Activated T-cell treated with anti-CD3 and anti-CD28 coated beads, Interleukin-2, amount 50 U/mL, for 24 hours (primary cell): ENCODE results near the gene CARMIL1.

Experiments
- DNase-seq: peaks from one replicate; pipeline ENCODE4 v3.0.0-alpha.2; 2020
- H3K27ac Mint-ChIP-seq: 2 replicates; pipeline ENCODE4 v1.8.0; 2020; ENCODE audit warnings: mild to moderate bottlenecking, mixed read lengths
- H3K27me3 Mint-ChIP-seq: 2 replicates; pipeline ENCODE4 v1.8.0; 2020; ENCODE audit warnings: mixed read lengths
- H3K36me3 Mint-ChIP-seq: 2 replicates; pipeline ENCODE4 v1.8.0; 2020; ENCODE audit warnings: low read depth, mixed read lengths
- H3K4me1 Mint-ChIP-seq: 2 replicates; pipeline ENCODE4 v1.8.0; 2020; ENCODE audit warnings: low read depth, mixed read lengths
- H3K4me3 Mint-ChIP-seq: 2 replicates; pipeline ENCODE4 v1.8.0; 2020; ENCODE audit warnings: mild to moderate bottlenecking, moderate library complexity, mixed read lengths
- H3K9me3 Mint-ChIP-seq: 2 replicates; pipeline ENCODE4 v1.8.0; 2020; ENCODE audit warnings: mixed read lengths

The CARMIL1 gene

DNA sequence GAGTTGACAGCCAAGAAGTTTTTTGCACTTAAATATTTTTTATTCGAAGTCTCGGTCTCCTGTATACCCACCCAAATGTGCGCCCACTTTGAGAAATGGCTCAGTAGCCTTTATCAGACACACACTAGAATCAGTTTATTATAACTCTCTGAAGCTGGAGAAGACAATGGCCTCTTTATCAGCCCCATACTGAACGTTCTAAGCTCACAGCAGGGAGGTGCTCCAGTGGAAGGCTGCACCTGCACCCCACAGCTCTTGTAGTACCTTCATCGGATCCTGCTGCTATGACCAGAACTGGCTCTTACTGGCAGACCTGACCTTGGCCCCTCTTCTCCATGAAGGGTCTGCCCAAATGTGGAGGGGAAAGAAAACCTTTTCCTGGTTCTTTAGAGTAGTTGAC is 207.8 kb downstream of the CARMIL1 start:
- Mint-ChIP-seq H3K27ac (no peak overlapping the region), H3K27me3 (no peaks in the 10 kb centered on the region), H3K4me1 (peaks cover 3% of the 10 kb centered on the region), H3K9me3 (no peaks in the 10 kb centered on the region), H3K36me3 (peaks cover 4% of the 10 kb centered on the region), H3K4me3 (no peak overlapping the region)
- no peak for DNase-seq

DNA sequence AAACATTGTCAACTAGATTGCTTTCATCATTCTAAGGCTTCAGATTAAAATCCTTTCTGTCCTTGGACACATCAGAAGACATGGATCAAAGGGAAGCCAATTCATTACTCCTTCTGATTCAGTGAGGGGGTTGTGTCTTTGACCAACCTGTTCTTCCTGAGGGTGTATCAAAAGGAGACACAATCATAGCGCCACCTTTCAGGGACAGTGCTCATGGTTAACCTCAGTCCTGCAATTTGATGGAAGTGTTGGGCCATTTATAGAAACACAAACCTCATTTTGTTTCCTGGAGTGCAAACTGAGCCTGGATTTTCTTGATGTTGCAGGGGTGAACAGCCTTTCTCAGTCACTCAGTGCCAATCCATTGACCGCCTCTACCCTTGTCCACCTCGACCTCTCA is 209.0 kb downstream of the CARMIL1 start:
- Mint-ChIP-seq H3K4me3 (no peak overlapping the region), H3K4me1 (peaks cover 3% of the 10 kb centered on the region), H3K27me3 (no peaks in the 10 kb centered on the region), H3K27ac (no peak overlapping the region), H3K9me3 (no peaks in the 10 kb centered on the region), H3K36me3 (peaks cover 2% of the 10 kb centered on the region)
- no peak for DNase-seq

- peaks cover 3% of the 10 kb centered on the region for H3K4me1 Mint-ChIP-seq
- no peaks in the 10 kb centered on the region for H3K36me3 Mint-ChIP-seq
- no peaks in the 10 kb centered on the region for H3K9me3 Mint-ChIP-seq
- H3K27ac Mint-ChIP-seq, result no peak overlapping the region
- no peak overlapping the region for H3K4me3 Mint-ChIP-seq
- DNase-seq, result no peak
- no peaks in the 10 kb centered on the region for H3K27me3 Mint-ChIP-seq
These were observed 210.2 kb downstream of the CARMIL1 start for GRCh38 chr6:25489399-25489798.

DNA sequence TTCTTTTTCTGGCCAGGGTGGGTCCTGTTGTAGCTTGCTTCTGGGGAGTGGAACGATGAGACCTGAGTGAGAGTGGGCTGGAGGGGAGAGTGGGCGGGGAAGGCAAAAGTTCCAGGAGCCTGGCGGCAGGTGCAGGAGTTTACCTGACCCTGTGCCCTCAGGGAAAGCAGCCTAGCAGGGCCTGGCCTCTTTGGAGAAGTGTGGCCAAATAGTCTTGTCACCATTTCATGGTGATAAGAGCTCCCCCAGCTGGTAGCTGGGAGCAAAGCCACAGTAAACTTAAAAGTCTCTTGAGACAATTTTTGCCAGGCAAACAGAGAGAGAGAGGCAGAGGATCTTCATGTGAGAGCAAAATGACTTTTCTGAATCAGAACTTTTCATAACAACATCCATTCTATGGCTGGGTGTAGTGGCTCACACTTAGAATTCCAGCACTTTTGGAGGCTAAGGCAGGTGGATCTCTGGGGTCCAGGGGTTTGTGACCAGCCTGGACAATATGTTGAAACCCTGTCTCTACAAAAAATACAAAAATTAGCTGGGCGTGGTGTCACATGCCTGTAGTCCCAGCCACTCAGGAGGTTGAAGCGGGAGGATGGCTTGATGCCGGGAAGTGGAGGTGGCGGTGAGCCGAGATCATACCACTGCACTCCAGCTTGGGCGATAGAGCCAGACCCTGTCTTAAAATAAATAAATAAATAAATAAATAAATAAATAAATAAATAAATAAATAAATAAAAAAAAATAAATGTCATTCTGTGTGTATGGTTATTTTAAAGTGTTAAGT is 211.0 kb downstream of the CARMIL1 start:
- no peak overlapping the region for H3K27ac Mint-ChIP-seq

DNA sequence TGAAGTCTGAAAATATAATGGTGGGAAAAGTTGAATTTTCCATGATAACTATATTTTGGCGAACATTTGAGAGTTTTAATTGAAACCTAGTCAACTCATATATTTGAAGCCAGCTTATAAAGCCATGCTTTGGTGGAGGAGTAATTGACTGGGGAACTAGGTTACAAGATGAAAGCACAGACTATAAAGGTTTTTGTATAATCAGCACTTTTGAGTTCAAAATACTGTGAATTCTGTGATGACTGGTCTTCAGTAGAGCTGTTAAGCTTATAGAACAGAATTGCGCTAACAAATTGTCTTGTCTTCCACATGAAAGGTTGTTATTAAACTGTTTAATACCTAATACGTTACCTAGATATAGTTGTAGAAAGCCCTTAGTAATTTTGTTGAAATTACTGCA is 213.8 kb downstream of the CARMIL1 start:
- no peaks in the 10 kb centered on the region for H3K36me3 Mint-ChIP-seq
- no peak overlapping the region for H3K4me3 Mint-ChIP-seq
- peaks cover 3% of the 10 kb centered on the region for H3K4me1 Mint-ChIP-seq
- no peak for DNase-seq
- H3K27me3 Mint-ChIP-seq, result no peaks in the 10 kb centered on the region
- no peaks in the 10 kb centered on the region for H3K9me3 Mint-ChIP-seq
- no peak overlapping the region for H3K27ac Mint-ChIP-seq

More for the DNA sequence above, 211.0 kb downstream of the CARMIL1 start:
- Mint-ChIP-seq H3K4me1 (peaks cover 3% of the 10 kb centered on the region), H3K36me3 (no peaks in the 10 kb centered on the region), H3K9me3 (no peaks in the 10 kb centered on the region), H3K4me3 (no peak overlapping the region), H3K27me3 (no peaks in the 10 kb centered on the region)
- peak; percentile 72 for DNase-seq

DNA sequence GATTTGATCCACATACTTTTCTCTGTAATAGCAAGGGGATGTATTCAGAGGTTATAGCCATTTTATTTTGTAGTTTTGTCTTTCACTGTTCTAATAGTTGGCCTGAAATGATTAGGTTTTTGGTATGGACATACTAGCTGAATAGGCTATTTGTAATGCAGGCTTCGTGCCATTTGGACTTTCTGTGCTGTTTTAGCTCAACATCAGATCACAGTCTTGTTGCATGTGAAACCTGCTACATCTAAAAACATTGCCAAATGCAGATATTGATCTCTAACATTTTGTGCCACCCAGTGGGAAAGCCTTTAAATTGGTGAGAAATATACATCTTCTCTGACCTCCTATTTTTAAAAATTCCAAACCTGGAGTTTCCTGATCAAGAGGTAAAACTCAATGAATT is 215.3 kb downstream of the CARMIL1 start:
- Mint-ChIP-seq H3K4me3 (no peak overlapping the region), H3K36me3 (no peaks in the 10 kb centered on the region), H3K4me1 (peaks cover 3% of the 10 kb centered on the region), H3K27me3 (no peaks in the 10 kb centered on the region), H3K9me3 (no peaks in the 10 kb centered on the region), H3K27ac (no peak overlapping the region)
- DNase-seq, result no peak

DNA sequence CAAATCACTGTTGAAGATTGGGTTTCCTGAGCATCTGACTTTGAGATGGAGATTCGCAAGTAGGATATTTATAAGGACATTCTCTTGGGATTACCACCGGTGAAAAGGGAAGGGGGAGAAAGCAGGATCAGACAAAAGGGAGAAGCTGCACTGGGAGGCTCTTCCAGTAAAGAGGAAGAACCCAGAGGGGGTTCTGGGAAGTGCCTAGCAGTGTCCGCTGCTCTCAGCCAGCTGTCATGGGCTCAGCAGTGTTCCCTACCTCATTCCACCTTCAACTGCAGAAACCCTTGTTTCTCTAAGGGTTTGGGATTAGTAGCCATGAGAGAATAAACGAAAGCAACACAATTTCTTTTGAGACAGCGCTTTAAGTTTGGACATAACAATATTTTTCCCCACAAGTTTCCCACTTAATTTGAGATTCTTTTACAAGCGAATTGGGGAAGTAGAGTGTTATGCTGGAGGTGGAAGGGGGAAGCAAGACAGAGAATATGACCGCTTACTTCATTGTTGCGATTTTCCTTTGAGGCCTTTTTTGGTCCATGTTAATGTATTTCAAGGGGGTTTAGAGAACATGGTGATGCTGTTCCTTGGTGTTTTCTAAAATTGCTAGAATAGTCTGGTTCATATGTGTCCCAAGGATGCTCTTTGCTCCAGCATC is 218.3 kb downstream of the CARMIL1 start:
- no peak for DNase-seq
- no peaks in the 10 kb centered on the region for H3K9me3 Mint-ChIP-seq

GRCh38 chr6:25498505-25498904 is 219.3 kb downstream of the CARMIL1 start:
- H3K27me3 Mint-ChIP-seq, result no peaks in the 10 kb centered on the region
- no peak overlapping the region for H3K4me3 Mint-ChIP-seq
- no peak overlapping the region for H3K27ac Mint-ChIP-seq
- H3K4me1 Mint-ChIP-seq, result no peaks in the 10 kb centered on the region
- no peak for DNase-seq
- H3K9me3 Mint-ChIP-seq, result no peaks in the 10 kb centered on the region
- no peaks in the 10 kb centered on the region for H3K36me3 Mint-ChIP-seq

More for the DNA sequence above, 218.3 kb downstream of the CARMIL1 start:
- Mint-ChIP-seq H3K27ac (no peak overlapping the region), H3K27me3 (no peaks in the 10 kb centered on the region), H3K36me3 (no peaks in the 10 kb centered on the region), H3K4me3 (no peak overlapping the region), H3K4me1 (no peaks in the 10 kb centered on the region)

DNA sequence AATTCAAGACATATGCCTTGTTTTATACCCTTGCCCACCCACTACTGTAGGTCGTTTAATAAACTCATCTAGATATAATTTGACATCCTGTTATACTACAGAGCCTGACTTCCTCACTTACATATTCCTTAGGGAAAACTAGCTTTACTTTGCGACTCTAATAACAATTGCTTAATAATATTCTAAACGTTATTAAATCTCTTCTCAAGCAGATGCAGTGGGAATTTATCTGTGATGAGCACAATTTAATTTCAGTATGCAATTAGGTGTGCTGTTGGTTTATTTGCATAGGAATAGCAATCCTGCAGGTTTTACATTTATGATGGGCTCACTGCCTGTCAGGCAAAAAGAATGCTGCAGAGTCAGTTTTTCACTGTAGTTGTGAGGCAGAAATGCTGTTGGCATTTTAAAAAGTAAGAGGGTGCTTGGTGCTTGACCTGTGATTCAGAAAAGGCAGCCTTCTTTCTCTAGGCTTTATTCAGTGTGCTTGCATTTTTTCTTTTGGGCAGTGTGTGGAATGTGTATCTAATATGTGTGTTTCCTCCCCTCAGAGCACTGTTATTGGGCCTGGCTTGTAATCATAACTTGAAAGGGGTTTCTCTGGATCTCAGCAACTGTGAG is 220.6 kb downstream of the CARMIL1 start:
- Mint-ChIP-seq H3K27ac (no peak overlapping the region), H3K27me3 (no peaks in the 10 kb centered on the region), H3K4me1 (no peaks in the 10 kb centered on the region), H3K9me3 (no peaks in the 10 kb centered on the region), H3K4me3 (no peak overlapping the region), H3K36me3 (no peaks in the 10 kb centered on the region)
- no peak for DNase-seq

GRCh38 chr6:25503686-25504085 is 224.5 kb downstream of the CARMIL1 start:
- Mint-ChIP-seq H3K9me3 (no peaks in the 10 kb centered on the region), H3K27me3 (no peaks in the 10 kb centered on the region), H3K4me1 (no peaks in the 10 kb centered on the region), H3K36me3 (no peaks in the 10 kb centered on the region), H3K27ac (no peak overlapping the region), H3K4me3 (no peak overlapping the region)
- DNase-seq, result no peak

- Mint-ChIP-seq H3K4me3 (no peak overlapping the region), H3K9me3 (no peaks in the 10 kb centered on the region), H3K4me1 (no peaks in the 10 kb centered on the region), H3K36me3 (peaks cover 4% of the 10 kb centered on the region), H3K27ac (no peak overlapping the region), H3K27me3 (no peaks in the 10 kb centered on the region)
- DNase-seq, result no peak
These were observed 225.5 kb downstream of the CARMIL1 start for GRCh38 chr6:25504661-25505060.

GRCh38 chr6:25506020-25506419 is 226.8 kb downstream of the CARMIL1 start:
- H3K27me3 Mint-ChIP-seq, result no peaks in the 10 kb centered on the region
- peaks cover 4% of the 10 kb centered on the region for H3K36me3 Mint-ChIP-seq
- no peak for DNase-seq
- no peaks in the 10 kb centered on the region for H3K4me1 Mint-ChIP-seq
- no peak overlapping the region for H3K4me3 Mint-ChIP-seq
- H3K9me3 Mint-ChIP-seq, result no peaks in the 10 kb centered on the region
- no peak overlapping the region for H3K27ac Mint-ChIP-seq

GRCh38 chr6:25508051-25508450 is 228.9 kb downstream of the CARMIL1 start:
- Mint-ChIP-seq H3K27ac (no peak overlapping the region), H3K36me3 (peaks cover 4% of the 10 kb centered on the region)
- no peak for DNase-seq

DNA sequence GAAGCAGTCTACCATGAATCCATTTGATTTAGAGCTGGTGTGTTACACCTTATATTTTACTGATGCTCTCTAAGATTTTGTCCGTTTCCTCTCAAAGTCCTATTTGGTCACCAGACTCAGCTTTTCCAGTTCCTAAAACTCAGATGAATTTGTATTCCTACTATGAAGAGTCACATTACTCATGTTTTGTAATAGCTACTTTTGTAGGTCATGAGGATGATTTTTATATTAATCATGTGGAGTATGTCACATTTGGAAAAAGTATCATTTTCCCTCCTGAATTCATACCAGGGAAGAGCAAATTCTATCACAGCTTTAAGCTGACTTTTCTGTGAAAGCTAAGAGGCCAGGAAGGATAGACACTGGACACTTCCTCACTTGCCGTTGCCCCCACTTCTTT is 232.2 kb downstream of the CARMIL1 start:
- Mint-ChIP-seq H3K27me3 (no peaks in the 10 kb centered on the region), H3K27ac (no peak overlapping the region), H3K9me3 (no peaks in the 10 kb centered on the region), H3K4me1 (no peaks in the 10 kb centered on the region), H3K36me3 (peaks cover 6% of the 10 kb centered on the region), H3K4me3 (no peak overlapping the region)
- no peak for DNase-seq

More at GRCh38 chr6:25508051-25508450, 228.9 kb downstream of the CARMIL1 start:
- no peaks in the 10 kb centered on the region for H3K4me1 Mint-ChIP-seq
- no peak overlapping the region for H3K4me3 Mint-ChIP-seq
- H3K9me3 Mint-ChIP-seq, result no peaks in the 10 kb centered on the region
- H3K27me3 Mint-ChIP-seq, result no peaks in the 10 kb centered on the region

DNA sequence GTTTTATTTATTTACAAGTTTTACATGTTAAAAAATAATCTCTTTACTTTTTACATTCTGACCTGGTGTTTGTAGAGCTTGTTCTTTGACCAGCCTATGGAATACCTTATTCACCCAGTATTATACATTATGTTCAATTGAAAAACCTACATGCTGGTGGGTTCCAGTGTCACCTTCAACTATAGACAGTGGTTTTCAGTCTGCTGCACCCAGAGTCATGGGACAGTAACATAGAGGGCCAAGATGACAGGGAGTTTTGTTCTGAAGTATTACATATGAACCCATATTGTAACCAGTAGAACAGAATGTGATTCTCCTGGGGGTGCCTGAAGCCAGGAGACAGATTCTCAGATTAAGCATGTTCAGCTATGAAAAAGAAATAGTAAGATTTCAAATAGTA is 233.4 kb downstream of the CARMIL1 start:
- Mint-ChIP-seq H3K27me3 (no peaks in the 10 kb centered on the region), H3K9me3 (no peaks in the 10 kb centered on the region), H3K36me3 (peaks cover 10% of the 10 kb centered on the region), H3K4me1 (no peaks in the 10 kb centered on the region), H3K4me3 (no peak overlapping the region), H3K27ac (no peak overlapping the region)
- DNase-seq, result no peak
